H9 (cell line): ENCODE measurements around the gene TENM4. TPM values are rescaled to one million over a fixed set of nuclear protein-coding genes. Genes with fewer than 3 reads are reported as not detected.

Experiments
- DNase-seq: peaks from one replicate; pipeline ENCODE4 v3.0.0-alpha.2; 2017
- H2AFZ ChIP-seq: one replicate; pipeline ENCODE4 v1.6.1; 2013; ENCODE audit warnings: mild to moderate bottlenecking, low read length, control low read depth, moderate library complexity
- H2AK5ac ChIP-seq: 2 replicates; pipeline ENCODE4 v1.6.1; 2013; ENCODE audit warnings: low read length, control low read depth, mixed read lengths; ENCODE audit not compliant: insufficient read length
- H2BK120ac ChIP-seq: one replicate; pipeline ENCODE4 v1.6.1; 2013; ENCODE audit warnings: low read depth, mild to moderate bottlenecking, low read length, control low read depth, inconsistent platforms; ENCODE audit not compliant: poor library complexity, severe bottlenecking
- H2BK12ac ChIP-seq: 2 replicates; pipeline ENCODE4 v1.6.1; 2013; ENCODE audit warnings: low read length, control low read depth, mixed read lengths, low read depth; ENCODE audit not compliant: insufficient read length
- H2BK15ac ChIP-seq: 2 replicates; pipeline ENCODE4 v1.6.1; 2013; ENCODE audit warnings: low read depth, low read length, control low read depth
- H2BK20ac ChIP-seq: one replicate; pipeline ENCODE4 v1.6.1; 2013; ENCODE audit warnings: low read depth, mild to moderate bottlenecking, low read length, control low read depth, inconsistent platforms; ENCODE audit not compliant: poor library complexity, severe bottlenecking
- H2BK5ac ChIP-seq: 2 replicates; pipeline ENCODE4 v1.6.1; 2013; ENCODE audit warnings: low read length, control low read depth, mixed read lengths; ENCODE audit not compliant: insufficient read length
- H3K14ac ChIP-seq: 2 replicates; pipeline ENCODE4 v1.6.1; 2013; ENCODE audit warnings: low read length, control low read depth; ENCODE audit not compliant: insufficient read depth
- H3K18ac ChIP-seq: 2 replicates; pipeline ENCODE4 v1.6.1; 2013; ENCODE audit warnings: low read depth, mild to moderate bottlenecking, mixed read lengths, low read length, control low read depth; ENCODE audit not compliant: insufficient read length
- H3K23ac ChIP-seq: 2 replicates; pipeline ENCODE4 v1.6.1; 2013; ENCODE audit warnings: low read length, control low read depth, mixed read lengths, low read depth; ENCODE audit not compliant: insufficient read length
- H3K23me2 ChIP-seq: 2 replicates; pipeline ENCODE4 v1.6.1; 2013; ENCODE audit warnings: low read depth, mild to moderate bottlenecking, mixed read lengths, low read length, control low read depth; ENCODE audit not compliant: insufficient read length, poor library complexity, severe bottlenecking
- H3K27ac ChIP-seq: 2 replicates; pipeline ENCODE4 v1.5.1; 2013; ENCODE audit warnings: low read length, control low read depth, mixed read lengths, low read depth; ENCODE audit not compliant: insufficient read length
- H3K27me3 ChIP-seq: 2 replicates; pipeline ENCODE4 v1.6.1; 2013; ENCODE audit warnings: low read length, control low read depth, inconsistent platforms; ENCODE audit not compliant: insufficient read depth
- H3K4ac ChIP-seq: 2 replicates; pipeline ENCODE4 v1.6.1; 2013; ENCODE audit warnings: low read depth, mild to moderate bottlenecking, control low read depth, inconsistent platforms, low read length, moderate library complexity
- H3K4me1 ChIP-seq: 2 replicates; pipeline ENCODE4 v1.6.1; 2013; ENCODE audit warnings: low read length, control low read depth, inconsistent platforms; ENCODE audit not compliant: insufficient read depth
- H3K4me2 ChIP-seq: 2 replicates; pipeline ENCODE4 v1.6.1; 2013; ENCODE audit warnings: low read length, control low read depth, mixed read lengths; ENCODE audit not compliant: insufficient read length, insufficient read depth
- H3K56ac ChIP-seq: 2 replicates; pipeline ENCODE4 v1.6.1; 2013; ENCODE audit warnings: low read depth, mild to moderate bottlenecking, mixed read lengths, low read length, control low read depth; ENCODE audit not compliant: insufficient read length
- H3K79me1 ChIP-seq: 2 replicates; pipeline ENCODE4 v1.6.1; 2013; ENCODE audit warnings: low read depth, mild to moderate bottlenecking, moderate library complexity, low read length, control low read depth, inconsistent platforms; ENCODE audit not compliant: insufficient read depth, poor library complexity, severe bottlenecking
- H3K79me2 ChIP-seq: 2 replicates; pipeline ENCODE4 v1.6.1; 2013; ENCODE audit warnings: low read length, control low read depth, inconsistent platforms; ENCODE audit not compliant: insufficient read depth
- H3K9ac ChIP-seq: 2 replicates; pipeline ENCODE4 v1.6.1; 2013; ENCODE audit warnings: low read length, control low read depth, mixed read lengths; ENCODE audit not compliant: insufficient read length; ENCODE audit errors: extremely low read depth
- H3K9me3 ChIP-seq: one replicate; pipeline ENCODE4 v1.6.1; 2013; ENCODE audit warnings: low read depth, low read length, inconsistent platforms; ENCODE audit not compliant: control insufficient read depth
- H3T11ph ChIP-seq: one replicate; pipeline ENCODE4 v1.6.1; 2013; ENCODE audit warnings: mild to moderate bottlenecking, low read length, control low read depth, inconsistent platforms
- H4K20me1 ChIP-seq: one replicate; pipeline ENCODE4 v1.6.1; 2013; ENCODE audit not compliant: control insufficient read depth, insufficient read length, insufficient read depth
- H4K5ac ChIP-seq: 2 replicates; pipeline ENCODE4 v1.6.1; 2013; ENCODE audit warnings: low read depth, mild to moderate bottlenecking, mixed read lengths, low read length, control low read depth; ENCODE audit not compliant: insufficient read length
- H4K8ac ChIP-seq: replicated peaks from 2 replicates; pipeline ENCODE4 v1.6.1; 2013; ENCODE audit warnings: low read length, control low read depth, mixed read lengths, low read depth; ENCODE audit not compliant: insufficient read length
- H4K91ac ChIP-seq: 2 replicates; pipeline ENCODE4 v1.6.1; 2013; ENCODE audit warnings: low read depth, mild to moderate bottlenecking, moderate library complexity, mixed read lengths, low read length, control low read depth; ENCODE audit not compliant: insufficient read length
- H3K27ac Mint-ChIP-seq, 3 experiments: 2 replicates in 2 of 3; 3 replicates in 1 of 3; pipeline ENCODE4 v1.8.0; 2020 to 2021; ENCODE audit warnings: mixed read lengths in 3 of 3, mild to moderate bottlenecking in 1 of 3, moderate library complexity in 1 of 3
- H3K27me3 Mint-ChIP-seq: 2 replicates; pipeline ENCODE4 v1.8.0; 2021; ENCODE audit warnings: low read depth, mild to moderate bottlenecking, moderate library complexity, mixed read lengths
- H3K36me3 Mint-ChIP-seq, 3 experiments: 2 replicates in 2 of 3; 3 replicates in 1 of 3; pipeline ENCODE4 v1.8.0; 2020 to 2021; ENCODE audit warnings: low read depth in 3 of 3, mixed read lengths in 3 of 3; ENCODE audit not compliant: insufficient read depth in 1 of 3
- H3K4me1 Mint-ChIP-seq, 2 experiments: 2 replicates each; pipeline ENCODE4 v1.8.0; 2020; ENCODE audit warnings: mixed read lengths in 2 of 2
- H3K4me3 Mint-ChIP-seq, 2 experiments: 2 replicates in 1 of 2; 3 replicates in 1 of 2; pipeline ENCODE4 v1.8.0; 2020 to 2021; ENCODE audit warnings: mild to moderate bottlenecking in 2 of 2, mixed read lengths in 2 of 2, moderate library complexity in 1 of 2
- H3K9me3 Mint-ChIP-seq, 2 experiments: 2 replicates in 1 of 2; 3 replicates in 1 of 2; pipeline ENCODE4 v1.8.0; 2020; ENCODE audit warnings: mild to moderate bottlenecking in 2 of 2, mixed read lengths in 2 of 2, moderate library complexity in 1 of 2
- WGBS: extraction: QIAGEN DNeasy Blood & Tissue Kit; methylation state at CpG from one replicate; pipeline ENCODE4 v1.1.7; 2013; ENCODE audit warnings: missing lambda C conversion rate, low lambda C conversion rate, mixed read lengths; ENCODE audit not compliant: insufficient read length; ENCODE audit errors: extremely low coverage; 5-methylcytosine and 5-hydroxymethylcytosine counted together
- total RNA-seq: library from RNA; stranded (reverse); gene quantifications from 2 replicates; pipeline ENCODE4 v1.2.1, GENCODE V29; 2021
- TF ChIP-seq, protein P1 (sequence below): fragments of 200-600 bp; sonication (generic); conservative IDR thresholded peaks from 3 replicates; pipeline ENCODE4 v1.8.0; 2021; ENCODE audit warnings: antibody characterized with exemption, mild to moderate bottlenecking

The TENM4 gene
- total RNA-seq, 1 experiment from 2014 or later = 4.6 TPM

DNA sequence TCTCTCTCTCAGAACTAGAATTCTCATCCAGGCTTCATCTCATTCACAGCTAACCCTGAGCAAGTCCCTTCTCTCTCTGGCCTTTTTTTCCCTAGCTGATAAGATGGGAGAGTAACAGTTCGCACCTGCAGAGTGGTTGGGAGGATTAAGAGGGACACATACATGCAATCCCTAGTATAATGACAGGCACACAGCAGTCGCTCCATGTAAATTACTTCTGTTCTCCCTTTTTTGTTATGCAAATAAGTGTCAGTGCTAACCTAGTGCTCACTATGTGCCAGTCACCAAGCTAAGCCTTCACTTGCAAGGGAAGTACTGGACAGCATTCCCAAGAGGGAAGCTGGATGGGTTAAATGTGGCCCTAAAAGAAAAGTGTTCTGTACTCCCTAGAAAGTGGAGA lies 63.4 kb downstream of the TENM4 start:
- WGBS = no CpG with 5 or more reads among the region's 2 CpGs
- no peaks in the 10 kb centered on the region for H3K23me2 ChIP-seq
- H3K27me3 ChIP-seq = no peaks in the 10 kb centered on the region

More for the DNA sequence above, 63.4 kb downstream of the TENM4 start:
- H3K4me3 Mint-ChIP-seq = no peak overlapping the region
- Histone ChIP-seq H3K23ac (no peak overlapping the region), H3K79me2 (no peaks in the 10 kb centered on the region), H2BK120ac (no peak overlapping the region), H4K8ac (no peak overlapping the region), H3K9me3 (no peaks in the 10 kb centered on the region), H2AFZ (no peak overlapping the region), H2AK5ac (no peak overlapping the region), H2BK12ac (no peak overlapping the region), H3K9ac (no peak overlapping the region), H3K4me1 (peaks cover 8% of the 10 kb centered on the region; the same call in 1 of the 2 replicates), H3T11ph (no peak overlapping the region), H4K91ac (no peak overlapping the region), H3K27ac (no peak overlapping the region), H4K20me1 (no peaks in the 10 kb centered on the region), H3K18ac (no peak overlapping the region), H3K14ac (no peak overlapping the region), H2BK20ac (no peak overlapping the region), H3K4me2 (no peak overlapping the region), H3K4ac (no peak overlapping the region), H4K5ac (no peak overlapping the region), H2BK15ac (no peak overlapping the region), H3K79me1 (no peaks in the 10 kb centered on the region), H3K56ac (no peak overlapping the region), H2BK5ac (no peak overlapping the region)
- H3K27me3 Mint-ChIP-seq = peaks cover 2% of the 10 kb centered on the region; the same call in 1 of the 2 replicates
- TF ChIP-seq, protein P1, sequence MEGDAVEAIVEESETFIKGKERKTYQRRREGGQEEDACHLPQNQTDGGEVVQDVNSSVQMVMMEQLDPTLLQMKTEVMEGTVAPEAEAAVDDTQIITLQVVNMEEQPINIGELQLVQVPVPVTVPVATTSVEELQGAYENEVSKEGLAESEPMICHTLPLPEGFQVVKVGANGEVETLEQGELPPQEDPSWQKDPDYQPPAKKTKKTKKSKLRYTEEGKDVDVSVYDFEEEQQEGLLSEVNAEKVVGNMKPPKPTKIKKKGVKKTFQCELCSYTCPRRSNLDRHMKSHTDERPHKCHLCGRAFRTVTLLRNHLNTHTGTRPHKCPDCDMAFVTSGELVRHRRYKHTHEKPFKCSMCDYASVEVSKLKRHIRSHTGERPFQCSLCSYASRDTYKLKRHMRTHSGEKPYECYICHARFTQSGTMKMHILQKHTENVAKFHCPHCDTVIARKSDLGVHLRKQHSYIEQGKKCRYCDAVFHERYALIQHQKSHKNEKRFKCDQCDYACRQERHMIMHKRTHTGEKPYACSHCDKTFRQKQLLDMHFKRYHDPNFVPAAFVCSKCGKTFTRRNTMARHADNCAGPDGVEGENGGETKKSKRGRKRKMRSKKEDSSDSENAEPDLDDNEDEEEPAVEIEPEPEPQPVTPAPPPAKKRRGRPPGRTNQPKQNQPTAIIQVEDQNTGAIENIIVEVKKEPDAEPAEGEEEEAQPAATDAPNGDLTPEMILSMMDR = no peak
- peaks cover 5 to 9% of the 10 kb centered on the region in 2 experiments; a peak in 4 of 5 replicates for H3K9me3 Mint-ChIP-seq
- no peak overlapping the region; a peak in 1 of 7 replicates for H3K27ac Mint-ChIP-seq
- peaks cover 0 to 6% (median 3%) of the 10 kb centered on the region in 3 experiments; a peak in 5 of 7 replicates for H3K36me3 Mint-ChIP-seq
- H3K4me1 Mint-ChIP-seq = peaks cover 44 to 51% of the 10 kb centered on the region in 2 experiments
- DNase-seq = no peak
